Measurements from ENCODE around the gene ACTR1A. TPM values are rescaled to one million over a fixed set of nuclear protein-coding genes. Genes with fewer than 3 reads are reported as not detected.
"Not testable (repeated sequence)": the region's sequence is repeated elsewhere in the genome, so short reads cannot be mapped to it uniquely, and the experiment has no call there.

Gene ACTR1A
- total RNA-seq, 4 donors from 2014 or later: 77.7 to 131 (median 106) TPM

DNA sequence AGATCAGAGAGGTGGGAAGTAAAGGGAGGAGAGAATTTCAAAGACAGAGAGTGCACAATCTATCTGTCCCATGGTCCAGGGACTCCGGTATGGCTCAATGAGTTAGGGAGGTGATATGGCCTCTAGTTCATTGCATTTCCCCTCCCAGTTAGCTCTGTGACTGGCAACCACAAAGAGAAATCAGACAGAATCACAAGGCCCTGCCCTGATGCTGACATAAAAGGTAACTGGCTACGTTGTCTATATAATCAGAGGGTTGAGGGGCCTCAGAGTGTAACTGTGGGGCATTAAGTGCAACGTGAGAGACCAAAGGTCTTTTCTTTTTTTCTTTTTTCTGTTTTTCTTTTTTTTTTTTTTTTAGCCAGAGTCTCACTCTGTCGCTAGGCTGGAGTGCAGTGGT is 43.9 kb downstream of the ACTR1A start:
- DNase-seq (ENCODE audit: low spot score in 2 of 2): no peak
- H3K4me3 ChIP-seq (ENCODE audit: low read depth, poor library complexity, severe bottlenecking): no peak overlapping the region
- WGBS, 2 donors: 84% methylated on average over 4 of the region's 4 CpGs
- intact Hi-C loops (cut with DNase I; ENCODE audit: low total_unique reads): no loop called here
- TF ChIP-seq, protein P1, sequence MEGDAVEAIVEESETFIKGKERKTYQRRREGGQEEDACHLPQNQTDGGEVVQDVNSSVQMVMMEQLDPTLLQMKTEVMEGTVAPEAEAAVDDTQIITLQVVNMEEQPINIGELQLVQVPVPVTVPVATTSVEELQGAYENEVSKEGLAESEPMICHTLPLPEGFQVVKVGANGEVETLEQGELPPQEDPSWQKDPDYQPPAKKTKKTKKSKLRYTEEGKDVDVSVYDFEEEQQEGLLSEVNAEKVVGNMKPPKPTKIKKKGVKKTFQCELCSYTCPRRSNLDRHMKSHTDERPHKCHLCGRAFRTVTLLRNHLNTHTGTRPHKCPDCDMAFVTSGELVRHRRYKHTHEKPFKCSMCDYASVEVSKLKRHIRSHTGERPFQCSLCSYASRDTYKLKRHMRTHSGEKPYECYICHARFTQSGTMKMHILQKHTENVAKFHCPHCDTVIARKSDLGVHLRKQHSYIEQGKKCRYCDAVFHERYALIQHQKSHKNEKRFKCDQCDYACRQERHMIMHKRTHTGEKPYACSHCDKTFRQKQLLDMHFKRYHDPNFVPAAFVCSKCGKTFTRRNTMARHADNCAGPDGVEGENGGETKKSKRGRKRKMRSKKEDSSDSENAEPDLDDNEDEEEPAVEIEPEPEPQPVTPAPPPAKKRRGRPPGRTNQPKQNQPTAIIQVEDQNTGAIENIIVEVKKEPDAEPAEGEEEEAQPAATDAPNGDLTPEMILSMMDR (IDR thresholded peaks at IDR 0.05): no peak
- TF ChIP-seq POLR2A (IDR thresholded peaks at IDR 0.05): no peak

DNA sequence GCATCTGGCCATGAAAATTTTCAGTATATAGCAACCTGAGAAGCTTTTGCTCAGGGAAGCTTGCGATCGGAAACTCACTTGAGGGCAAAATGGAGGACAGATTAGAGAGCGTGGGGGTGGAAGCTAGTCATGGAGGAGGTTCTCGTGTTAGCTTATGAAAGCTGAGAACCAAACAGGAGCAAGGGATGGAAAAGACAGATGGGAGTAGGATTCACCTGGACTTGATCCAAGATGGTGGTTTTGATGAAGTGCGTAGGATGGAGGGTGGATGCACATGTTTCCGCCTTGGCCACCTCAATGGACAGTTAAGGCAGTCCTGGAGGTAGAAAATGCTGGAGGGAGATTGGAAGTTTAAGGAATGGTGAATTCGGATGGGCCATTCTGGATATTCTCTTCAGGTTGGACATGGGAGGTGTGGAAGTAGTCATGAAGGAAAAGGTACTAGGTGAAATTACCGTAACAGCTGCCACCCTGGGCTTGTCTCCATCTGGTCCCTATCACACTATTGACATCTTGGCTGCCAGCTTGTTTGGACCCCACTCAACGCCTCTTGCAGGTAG is 44.8 kb downstream of the ACTR1A start:
- intact Hi-C loops (cut with DNase I; ENCODE audit: low total_unique reads): no loop called here
- TF ChIP-seq POLR2A (IDR thresholded peaks at IDR 0.05): no peak
- TF ChIP-seq, protein P1 (IDR thresholded peaks at IDR 0.05): no peak
- no peak overlapping the region for H3K4me3 ChIP-seq (ENCODE audit: low read depth, poor library complexity, severe bottlenecking)
- DNase-seq (ENCODE audit: low spot score in 2 of 2): no peak
- WGBS, 2 donors: 74 to 78% methylated on average over 9 of the region's 9 CpGs

DNA sequence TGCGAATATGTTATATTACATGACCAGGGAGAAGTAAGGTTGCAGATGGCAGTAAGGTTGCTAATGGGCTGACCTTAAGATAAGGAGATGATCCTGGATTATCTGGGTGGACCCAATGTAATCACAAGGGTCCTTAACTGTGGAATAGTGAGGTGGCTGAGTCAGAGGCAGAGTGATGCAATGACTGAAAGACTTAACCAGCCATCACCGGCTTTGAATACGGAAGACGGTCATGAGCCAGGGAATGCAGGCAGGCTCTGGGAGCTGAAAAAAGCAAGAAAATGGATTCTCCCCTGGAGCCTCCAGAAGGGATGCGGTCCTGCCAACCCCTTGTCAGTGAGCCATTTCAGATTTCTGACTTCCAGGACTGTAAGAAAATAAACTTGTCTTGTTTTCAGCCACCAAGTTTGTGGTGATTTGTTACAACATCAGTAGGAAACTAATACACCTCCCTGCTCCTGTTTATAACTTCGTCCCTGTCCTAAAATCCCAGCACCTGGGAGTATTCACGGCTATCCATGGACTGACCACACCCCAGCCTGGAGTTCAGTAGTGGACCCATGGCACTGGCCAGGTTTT is 46.5 kb downstream of the ACTR1A start:
- WGBS, 2 donors: 59 to 72% methylated on average over 7 of the region's 7 CpGs
- intact Hi-C loops (cut with DNase I; ENCODE audit: low total_unique reads): no loop called here
- DNase-seq (ENCODE audit: low spot score in 2 of 2): no peak
- H3K4me3 ChIP-seq (ENCODE audit: low read depth, poor library complexity, severe bottlenecking): no peak overlapping the region
- TF ChIP-seq POLR2A (IDR thresholded peaks at IDR 0.05): no peak
- TF ChIP-seq, protein P1 (IDR thresholded peaks at IDR 0.05): no peak

DNA sequence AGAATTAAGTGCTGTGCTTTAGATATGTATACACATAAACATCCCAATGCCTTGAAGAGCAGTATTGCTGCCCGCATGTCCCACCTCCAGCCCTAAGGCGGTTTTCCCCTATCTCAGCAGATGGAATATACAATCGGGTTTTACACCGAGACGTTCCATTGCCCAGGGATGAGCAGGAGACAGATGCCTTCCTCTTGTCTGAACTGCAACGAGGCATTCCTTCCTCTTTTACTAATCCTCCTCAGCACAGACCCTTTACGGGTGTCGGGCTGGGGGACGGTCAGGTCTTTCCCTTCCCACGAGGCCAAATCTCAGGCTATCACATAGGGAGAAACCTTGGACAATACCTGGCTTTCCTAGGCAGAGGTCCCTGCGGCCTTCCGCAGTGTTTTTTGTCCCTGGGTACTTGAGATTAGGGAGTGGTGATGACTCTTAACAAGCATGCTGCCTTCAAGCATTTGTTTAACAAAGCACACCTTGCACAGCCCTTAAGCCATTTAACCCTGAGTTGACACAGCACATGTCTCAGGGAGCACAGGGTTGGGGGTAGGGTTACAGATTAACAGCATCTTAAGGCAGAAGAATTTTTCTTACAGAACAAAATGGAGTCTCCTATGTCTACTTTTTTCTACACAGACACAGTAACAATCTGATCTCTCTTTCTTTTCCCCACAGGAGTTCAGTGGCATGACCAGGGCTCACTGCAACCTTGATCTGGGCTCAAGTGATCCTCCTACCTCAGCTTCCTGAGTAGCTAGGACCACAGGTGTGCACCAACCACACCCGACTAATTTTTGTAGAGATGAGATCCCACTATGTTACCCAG is 47.6 kb downstream of the ACTR1A start:
- intact Hi-C loops (cut with DNase I; ENCODE audit: low total_unique reads); DNase-seq (ENCODE audit: low spot score in 2 of 2); H3K4me3 ChIP-seq (ENCODE audit: low read depth, poor library complexity, severe bottlenecking): not testable (repeated sequence)
- 76 to 81% methylated on average over 13 of the region's 13 CpGs for WGBS, 2 donors

DNA sequence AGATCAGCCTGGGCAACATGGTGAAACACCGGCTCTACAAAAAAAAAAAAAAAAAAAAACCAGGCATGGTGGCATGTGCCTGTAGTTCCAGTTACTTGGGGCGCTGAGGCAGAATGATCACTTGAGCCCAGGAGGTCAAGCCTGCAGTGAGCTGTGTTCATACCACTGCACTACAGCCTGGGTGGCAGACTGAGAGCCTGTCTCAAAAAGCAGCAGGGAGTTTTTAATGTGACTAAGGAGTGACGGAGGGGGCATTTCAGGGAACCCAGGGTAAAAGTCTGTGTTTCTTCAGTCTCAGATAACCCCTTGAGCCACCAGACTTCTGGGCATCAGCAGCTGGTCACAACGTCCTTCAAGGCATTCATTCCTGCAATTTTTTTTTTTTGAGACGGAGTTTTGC is 49.0 kb downstream of the ACTR1A start:
- TF ChIP-seq POLR2A (IDR thresholded peaks at IDR 0.05): no peak
- TF ChIP-seq, protein P1 (IDR thresholded peaks at IDR 0.05): no peak
- H3K4me3 ChIP-seq (ENCODE audit: low read depth, poor library complexity, severe bottlenecking): no peak overlapping the region
- no peak for DNase-seq (ENCODE audit: low spot score in 2 of 2)
- intact Hi-C loops (cut with DNase I; ENCODE audit: low total_unique reads): no loop called here
- WGBS, 2 donors: 88 to 92% methylated on average over 5 of the region's 5 CpGs

DNA sequence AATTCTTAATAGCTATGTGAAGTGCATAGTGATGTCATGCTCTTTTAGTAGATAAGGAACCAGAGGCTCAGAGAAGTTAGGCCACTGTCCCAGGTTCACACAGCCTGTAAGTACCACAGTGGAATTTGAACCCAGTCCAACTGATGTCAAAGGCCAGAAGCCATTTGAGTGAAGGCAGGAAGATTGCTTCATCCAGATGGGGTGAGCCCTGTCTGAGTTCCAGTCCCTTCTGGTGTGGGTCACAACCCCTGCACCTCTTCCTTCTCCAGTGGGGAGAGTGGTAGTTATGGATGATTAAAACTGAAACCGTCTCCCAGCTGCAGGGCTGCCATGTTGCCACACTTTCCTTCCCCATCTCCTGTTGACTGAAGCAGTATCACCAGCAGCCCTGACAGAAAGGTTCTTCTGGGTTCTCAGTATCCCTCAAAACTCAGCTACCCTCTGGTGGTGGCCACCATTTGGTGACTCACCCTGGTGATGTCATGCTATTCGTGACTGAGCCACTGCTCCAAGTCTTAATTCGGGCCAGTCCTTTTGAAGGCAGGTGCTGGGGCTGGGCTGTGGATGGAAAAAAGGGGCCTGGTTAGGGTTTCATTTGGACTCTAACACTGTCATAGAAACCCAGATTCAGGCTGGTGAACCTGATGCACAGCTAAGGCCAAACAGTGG is 49.7 kb downstream of the ACTR1A start:
- intact Hi-C loops (cut with DNase I; ENCODE audit: low total_unique reads): no loop called here
- no peak overlapping the region for H3K4me3 ChIP-seq (ENCODE audit: low read depth, poor library complexity, severe bottlenecking)
- TF ChIP-seq, protein P1 (IDR thresholded peaks at IDR 0.05): no peak
- no peak for TF ChIP-seq POLR2A (IDR thresholded peaks at IDR 0.05)
- 38 to 40% methylated on average over 3 of the region's 3 CpGs for WGBS, 2 donors
- DNase-seq (ENCODE audit: low spot score in 2 of 2): peak in 1 of 2 donors; percentile 85
